Heart left ventricle (tissue), 13 donors: ENCODE measurements around the gene FAR2.

Experiments
- CTCF ChIP-seq, 12 donors: fragments of 200-600 bp; sonication (generic) in 4 of 12; IDR thresholded peaks; one replicate each; pipeline versions ENCODE4 v1.5.0 to v1.8.0; 2018 to 2022; ENCODE audit warnings: antibody characterized with exemption in 12 of 12, mild to moderate bottlenecking in 5 of 12
- POLR2A ChIP-seq, 2 donors: fragments of 450-650 bp; IDR thresholded peaks; one replicate each; pipeline ENCODE4 v1.6.1; 2017; ENCODE audit warnings: antibody characterized with exemption in 2 of 2, mild to moderate bottlenecking in 2 of 2, moderate library complexity in 2 of 2
- donor health status: ischemic (EF 13 %, LVEDD 7.1; RV severe dilation, severe dysfunction).
- donor health status: DM: no; HTN: yes; CAD: no.
- donor health status: DM: no; HTN: no; CAD: no.
- donor health status: ischemic (EF 25% LVEDD 6.9; RV normal size, moderate dysfunction).
- donor health status: ischemic (EF 25% LVEDD 5.7; RV mildly dilated, moderate dysfunction).
- donor health status: ischemic (EF 35%, LVEDD 5.7; RV mildly dilated, moderate dysfunction).
- donor health status: nonischemic (EF 11% LVEDD 7.7; RV severe dilation, severe dysfunction).
- donor health status: DM: yes; HTN: yes; CAD: no.
- donor health status: PGD.
- donor health status: ischemic (EF 29% LVEDD 5.4; RV normal size, mild dysfunction).
- donor health status: nonischemic (EF 23%, LVEDD 6.1; RV moderate dilation, normal function).

GRCh38 chr12:29299633-29300032 lies 150.6 kb downstream of the FAR2 start:
- TF ChIP-seq CTCF (IDR thresholded peaks at IDR 0.05) (no peak), POLR2A (IDR thresholded peaks at IDR 0.05) (no peak)
